ENCODE data around the gene HNF4A.

HNF4A gene

GRCh38 chr20:44445742-44446710 is 90.5 kb downstream of the HNF4A start:
- DNase-seq (no peak), ATAC-seq (no peak)

GRCh38 chr20:44447827-44448419 is 92.4 kb downstream of the HNF4A start:
- no peak for ATAC-seq
- DNase-seq = no peak

GRCh38 chr20:44448753-44449546 is 93.5 kb downstream of the HNF4A start:
- ATAC-seq (no peak), DNase-seq (peak; percentile 10)

GRCh38 chr20:44449864-44450263 is 94.4 kb downstream of the HNF4A start:
- no peak for ATAC-seq

GRCh38 chr20:44450281-44450889 is 94.9 kb downstream of the HNF4A start:
- DNase-seq (no peak), ATAC-seq (no peak)

More at GRCh38 chr20:44449864-44450263, 94.4 kb downstream of the HNF4A start:
- DNase-seq = no peak

GRCh38 chr20:44450903-44451450 is 95.5 kb downstream of the HNF4A start:
- no peak for ATAC-seq
- no peak for DNase-seq

GRCh38 chr20:44454306-44454963 is 98.9 kb downstream of the HNF4A start:
- ATAC-seq = no peak

GRCh38 chr20:44455126-44455525 is 99.6 kb downstream of the HNF4A start:
- ATAC-seq = no peak

More at GRCh38 chr20:44454306-44454963, 98.9 kb downstream of the HNF4A start:
- DNase-seq = no peak

GRCh38 chr20:44456611-44457010 is 101.1 kb downstream of the HNF4A start:
- DNase-seq (no peak), ATAC-seq (no peak)

More at GRCh38 chr20:44455126-44455525, 99.6 kb downstream of the HNF4A start:
- no peak for DNase-seq

GRCh38 chr20:44457016-44457415 is 101.5 kb downstream of the HNF4A start:
- ATAC-seq (no peak), DNase-seq (no peak)

GRCh38 chr20:44459271-44459670 is 103.8 kb downstream of the HNF4A start:
- ATAC-seq = no peak
- DNase-seq = no peak

GRCh38 chr20:44460795-44461141 is 105.3 kb downstream of the HNF4A start:
- no peak for ATAC-seq
- no peak for DNase-seq

GRCh38 chr20:44461142-44461802 is 105.8 kb downstream of the HNF4A start:
- DNase-seq (no peak), ATAC-seq (no peak)

- ATAC-seq (no peak), DNase-seq (no peak)
These were observed 106.3 kb downstream of the HNF4A start for GRCh38 chr20:44461803-44462174.

- DNase-seq = no peak
- no peak for ATAC-seq
These were observed 108.0 kb downstream of the HNF4A start for GRCh38 chr20:44463466-44463865.

- DNase-seq = no peak
- no peak for ATAC-seq
These were observed 109.0 kb downstream of the HNF4A start for GRCh38 chr20:44464514-44464913.

- no peak for ATAC-seq
These were observed 109.6 kb downstream of the HNF4A start for GRCh38 chr20:44465001-44465560.

GRCh38 chr20:44467289-44467883 is 111.9 kb downstream of the HNF4A start:
- DNase-seq (no peak), ATAC-seq (no peak)

More at GRCh38 chr20:44465001-44465560, 109.6 kb downstream of the HNF4A start:
- no peak for DNase-seq

GRCh38 chr20:44468044-44468782 is 112.7 kb downstream of the HNF4A start:
- DNase-seq = no peak
- no peak for ATAC-seq
